Raji (cell line): ENCODE data around the gene SASH3.
A peak's percentile ranks its signal among the peaks of the same experiment; 100 is the strongest.

Experiments
- POLR2A ChIP-seq: IDR thresholded peaks from 2 replicates; pipeline ENCODE4 v1.6.1; 2011; ENCODE audit warnings: low read depth, low read length, control low read depth; ENCODE audit not compliant: insufficient read depth

SASH3 gene

GRCh38 chrX:129843209-129843458, 63.4 kb downstream of the SASH3 start:
- TF ChIP-seq POLR2A = no peak

- TF ChIP-seq POLR2A = peak; percentile 53
Observed at GRCh38 chrX:129843459-129844306, 63.9 kb downstream of the SASH3 start, which contains the start of gene ZDHHC9. Gene ZDHHC9, minus strand, starts transcription at chrX:129843886. Its CDS starts 1,941 bp downstream, at chrX:129841945.
